Measurements from ENCODE around the gene CEP83.

Gene CEP83

GRCh38 chr12:94284859-94285258 lies 174.8 kb downstream of the CEP83 start:
- no peaks in the 10 kb centered on the region for H3F3A ChIP-seq (ENCODE audit: control insufficient read depth, insufficient read depth)
- no peaks in the 10 kb centered on the region for H3K27me3 ChIP-seq (ENCODE audit: control insufficient read depth, low read length)
- no peaks in the 10 kb centered on the region for H3K9me2 ChIP-seq (replicated peaks; ENCODE audit: control insufficient read depth, low read length)
- H3K4me1 ChIP-seq (ENCODE audit: control insufficient read depth, low read length): peaks cover 9% of the 10 kb centered on the region
- H3K79me2 ChIP-seq (ENCODE audit: control insufficient read depth, low read length): no peaks in the 10 kb centered on the region
- no peak overlapping the region for H3K27ac ChIP-seq (ENCODE audit: low read depth, low read length)
- H3K36me3 ChIP-seq (ENCODE audit: control insufficient read depth, low read length): no peaks in the 10 kb centered on the region
- H3K4me2 ChIP-seq (ENCODE audit: low read length): no peak overlapping the region
- no peak overlapping the region for H3K4me3 ChIP-seq (ENCODE audit: low read length)
- no peaks in the 10 kb centered on the region for H4K20me1 ChIP-seq (ENCODE audit: control insufficient read depth, insufficient read depth, low read depth, low read length)
- TF ChIP-seq CTCF (IDR thresholded peaks at IDR 0.05; ENCODE audit: low read depth, low read length, poor library complexity, severe bottlenecking): no peak
- no peaks in the 10 kb centered on the region for H3K9me3 ChIP-seq (ENCODE audit: control insufficient read depth, insufficient read depth, low read length)

GRCh38 chr12:94284046-94284445 lies 175.6 kb downstream of the CEP83 start:
- Histone ChIP-seq H3K27me3 (ENCODE audit: control insufficient read depth, low read length) (no peaks in the 10 kb centered on the region), H4K20me1 (ENCODE audit: control insufficient read depth, insufficient read depth, low read depth, low read length) (no peaks in the 10 kb centered on the region), H3K9me2 (replicated peaks; ENCODE audit: control insufficient read depth, low read length) (no peaks in the 10 kb centered on the region)

GRCh38 chr12:94282675-94283074 lies 177.0 kb downstream of the CEP83 start:
- TF ChIP-seq CTCF (IDR thresholded peaks at IDR 0.05; ENCODE audit: low read depth, low read length, poor library complexity, severe bottlenecking) (no peak), EZH2phosphoT487 (IDR thresholded peaks at IDR 0.05; ENCODE audit: borderline replicate concordance, low read length) (no peak)
- peaks cover 9% of the 10 kb centered on the region for H3K4me1 ChIP-seq (ENCODE audit: control insufficient read depth, low read length)
- no peak overlapping the region for H3K4me3 ChIP-seq (ENCODE audit: low read length)
- H3K27ac ChIP-seq (ENCODE audit: low read depth, low read length): no peak overlapping the region
- no peaks in the 10 kb centered on the region for H3K79me2 ChIP-seq (ENCODE audit: control insufficient read depth, low read length)
- H4K20me1 ChIP-seq (ENCODE audit: control insufficient read depth, insufficient read depth, low read depth, low read length): no peaks in the 10 kb centered on the region
- no peaks in the 10 kb centered on the region for H3K9me2 ChIP-seq (replicated peaks; ENCODE audit: control insufficient read depth, low read length)
- no peak overlapping the region for H3K4me2 ChIP-seq (ENCODE audit: low read length)
- H3K36me3 ChIP-seq (ENCODE audit: control insufficient read depth, low read length): no peaks in the 10 kb centered on the region
- no peaks in the 10 kb centered on the region for H3K27me3 ChIP-seq (ENCODE audit: control insufficient read depth, low read length)
- no peaks in the 10 kb centered on the region for H3F3A ChIP-seq (ENCODE audit: control insufficient read depth, insufficient read depth)
- no peaks in the 10 kb centered on the region for H3K9me3 ChIP-seq (ENCODE audit: control insufficient read depth, insufficient read depth, low read length)

More at GRCh38 chr12:94284046-94284445, 175.6 kb downstream of the CEP83 start:
- Histone ChIP-seq H3F3A (ENCODE audit: control insufficient read depth, insufficient read depth) (no peaks in the 10 kb centered on the region), H3K9me3 (ENCODE audit: control insufficient read depth, insufficient read depth, low read length) (no peaks in the 10 kb centered on the region), H3K79me2 (ENCODE audit: control insufficient read depth, low read length) (no peaks in the 10 kb centered on the region), H3K27ac (ENCODE audit: low read depth, low read length) (no peak overlapping the region), H3K4me2 (ENCODE audit: low read length) (no peak overlapping the region), H3K4me1 (ENCODE audit: control insufficient read depth, low read length) (peaks cover 9% of the 10 kb centered on the region), H3K36me3 (ENCODE audit: control insufficient read depth, low read length) (no peaks in the 10 kb centered on the region), H3K4me3 (ENCODE audit: low read length) (no peak overlapping the region)
- TF ChIP-seq EZH2phosphoT487 (IDR thresholded peaks at IDR 0.05; ENCODE audit: borderline replicate concordance, low read length) (no peak), CTCF (IDR thresholded peaks at IDR 0.05; ENCODE audit: low read depth, low read length, poor library complexity, severe bottlenecking) (no peak)

- Histone ChIP-seq H3K79me2 (ENCODE audit: control insufficient read depth, low read length) (no peaks in the 10 kb centered on the region), H3K9me2 (replicated peaks; ENCODE audit: control insufficient read depth, low read length) (no peaks in the 10 kb centered on the region), H3K4me3 (ENCODE audit: low read length) (no peak overlapping the region), H3K9me3 (ENCODE audit: control insufficient read depth, insufficient read depth, low read length) (no peaks in the 10 kb centered on the region), H3F3A (ENCODE audit: control insufficient read depth, insufficient read depth) (no peaks in the 10 kb centered on the region), H3K4me2 (ENCODE audit: low read length) (no peak overlapping the region), H3K27ac (ENCODE audit: low read depth, low read length) (no peak overlapping the region), H4K20me1 (ENCODE audit: control insufficient read depth, insufficient read depth, low read depth, low read length) (no peaks in the 10 kb centered on the region), H3K27me3 (ENCODE audit: control insufficient read depth, low read length) (no peaks in the 10 kb centered on the region), H3K4me1 (ENCODE audit: control insufficient read depth, low read length) (peaks cover 9% of the 10 kb centered on the region), H3K36me3 (ENCODE audit: control insufficient read depth, low read length) (no peaks in the 10 kb centered on the region)
- TF ChIP-seq EZH2phosphoT487 (IDR thresholded peaks at IDR 0.05; ENCODE audit: borderline replicate concordance, low read length): no peak
These were observed 179.6 kb downstream of the CEP83 start for GRCh38 chr12:94280063-94280462.
